ENCODE data around the gene RCAN3.
"Not testable (repeated sequence)": the region's sequence is repeated elsewhere in the genome, so short reads cannot be mapped to it uniquely, and the experiment has no call there.

The RCAN3 gene

DNA sequence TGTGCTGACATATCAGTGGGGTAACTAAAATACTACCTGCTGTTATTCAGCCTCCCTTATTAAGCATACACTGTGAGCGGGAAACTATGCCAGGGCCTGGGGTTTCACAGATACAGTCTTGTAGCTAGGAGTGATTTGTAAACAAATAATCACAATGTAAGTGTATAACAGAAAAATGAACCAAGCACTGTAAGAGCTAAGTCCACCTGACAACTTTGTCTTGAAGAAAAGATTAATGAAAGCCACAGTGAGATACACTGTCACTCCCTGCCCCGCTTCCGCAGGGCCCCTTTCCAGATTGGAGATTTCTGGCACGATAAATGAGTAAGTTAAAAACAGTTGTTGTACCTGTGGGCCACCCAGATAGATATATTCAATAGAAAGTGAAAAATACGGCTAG, 4.8 kb downstream of the RCAN3 start:
- no peak overlapping the region for H2AFZ ChIP-seq (ENCODE audit: low read depth)
- H3K79me2 ChIP-seq (ENCODE audit: insufficient read depth, low read depth): no peaks in the 10 kb centered on the region
- H3K4me2 ChIP-seq: no peak overlapping the region
- H3K4me3 ChIP-seq (IDR thresholded peaks at IDR 0.05; ENCODE audit: insufficient read depth, low read depth, low read length): no peak overlapping the region
- H3K36me3 ChIP-seq (ENCODE audit: insufficient read depth): no peaks in the 10 kb centered on the region
- H3K4me1 ChIP-seq (ENCODE audit: low read depth, poor library complexity, severe bottlenecking): peaks cover 9% of the 10 kb centered on the region
- no peaks in the 10 kb centered on the region for H3K27me3 ChIP-seq (ENCODE audit: insufficient read depth, low read depth)
- no peak overlapping the region for H3K9ac ChIP-seq
- no peaks in the 10 kb centered on the region for H4K20me1 ChIP-seq (ENCODE audit: insufficient read depth)
- TF ChIP-seq, protein P1, sequence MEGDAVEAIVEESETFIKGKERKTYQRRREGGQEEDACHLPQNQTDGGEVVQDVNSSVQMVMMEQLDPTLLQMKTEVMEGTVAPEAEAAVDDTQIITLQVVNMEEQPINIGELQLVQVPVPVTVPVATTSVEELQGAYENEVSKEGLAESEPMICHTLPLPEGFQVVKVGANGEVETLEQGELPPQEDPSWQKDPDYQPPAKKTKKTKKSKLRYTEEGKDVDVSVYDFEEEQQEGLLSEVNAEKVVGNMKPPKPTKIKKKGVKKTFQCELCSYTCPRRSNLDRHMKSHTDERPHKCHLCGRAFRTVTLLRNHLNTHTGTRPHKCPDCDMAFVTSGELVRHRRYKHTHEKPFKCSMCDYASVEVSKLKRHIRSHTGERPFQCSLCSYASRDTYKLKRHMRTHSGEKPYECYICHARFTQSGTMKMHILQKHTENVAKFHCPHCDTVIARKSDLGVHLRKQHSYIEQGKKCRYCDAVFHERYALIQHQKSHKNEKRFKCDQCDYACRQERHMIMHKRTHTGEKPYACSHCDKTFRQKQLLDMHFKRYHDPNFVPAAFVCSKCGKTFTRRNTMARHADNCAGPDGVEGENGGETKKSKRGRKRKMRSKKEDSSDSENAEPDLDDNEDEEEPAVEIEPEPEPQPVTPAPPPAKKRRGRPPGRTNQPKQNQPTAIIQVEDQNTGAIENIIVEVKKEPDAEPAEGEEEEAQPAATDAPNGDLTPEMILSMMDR (conservative IDR thresholded peaks at IDR 0.05; ENCODE audit: low read depth, low read length): no peak
- no peak overlapping the region for H3K27ac ChIP-seq

DNA sequence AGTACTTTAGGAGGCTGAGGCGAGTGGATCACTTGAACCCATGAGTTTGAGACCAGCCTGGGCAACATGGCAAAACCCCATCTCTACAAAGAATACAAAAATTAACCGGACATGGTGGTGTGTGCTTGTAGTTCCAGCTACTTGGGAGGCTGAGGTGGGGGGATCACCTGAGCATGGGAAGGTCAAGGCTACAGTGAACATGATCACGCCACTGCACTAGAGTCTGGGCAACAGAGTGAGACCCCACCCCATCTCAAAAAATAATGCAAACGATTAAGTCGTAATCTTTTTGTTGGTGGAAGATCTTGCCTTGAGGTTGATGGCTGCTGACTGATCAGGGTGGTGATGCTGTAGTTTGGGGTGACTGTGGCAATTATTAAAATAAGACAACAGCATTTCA, 6.3 kb downstream of the RCAN3 start:
- Histone ChIP-seq H3K4me2 (no peak overlapping the region), H3K79me2 (ENCODE audit: insufficient read depth, low read depth) (no peaks in the 10 kb centered on the region), H3K9ac (no peak overlapping the region), H3K27ac (no peak overlapping the region), H3K4me1 (ENCODE audit: low read depth, poor library complexity, severe bottlenecking) (peaks cover 2% of the 10 kb centered on the region), H2AFZ (ENCODE audit: low read depth) (no peak overlapping the region), H3K4me3 (IDR thresholded peaks at IDR 0.05; ENCODE audit: insufficient read depth, low read depth, low read length) (no peak overlapping the region), H3K27me3 (ENCODE audit: insufficient read depth, low read depth) (no peaks in the 10 kb centered on the region), H4K20me1 (ENCODE audit: insufficient read depth) (no peaks in the 10 kb centered on the region), H3K36me3 (ENCODE audit: insufficient read depth) (no peaks in the 10 kb centered on the region)
- TF ChIP-seq, protein P1 (conservative IDR thresholded peaks at IDR 0.05; ENCODE audit: low read depth, low read length): no peak

DNA sequence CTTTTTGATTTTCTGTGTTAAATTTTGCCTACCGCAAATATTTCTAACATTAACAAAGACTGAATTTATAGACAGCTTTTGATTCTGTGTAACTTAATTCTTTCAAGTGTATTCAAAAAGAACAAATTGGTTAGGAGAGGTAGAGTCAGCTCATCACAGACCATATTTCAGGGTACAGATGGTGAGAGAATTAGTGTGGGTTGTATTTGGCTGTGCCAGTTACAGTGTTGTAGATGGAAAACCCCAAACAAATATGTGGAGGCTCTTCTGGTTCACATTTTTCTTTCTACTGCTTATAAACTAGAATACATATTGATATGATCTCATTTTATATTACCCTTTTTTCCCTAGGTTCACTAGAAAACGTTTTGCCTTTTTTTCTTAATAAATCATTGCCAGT, 11.1 kb downstream of the RCAN3 start:
- H3K27me3 ChIP-seq (ENCODE audit: insufficient read depth, low read depth): no peaks in the 10 kb centered on the region

DNA sequence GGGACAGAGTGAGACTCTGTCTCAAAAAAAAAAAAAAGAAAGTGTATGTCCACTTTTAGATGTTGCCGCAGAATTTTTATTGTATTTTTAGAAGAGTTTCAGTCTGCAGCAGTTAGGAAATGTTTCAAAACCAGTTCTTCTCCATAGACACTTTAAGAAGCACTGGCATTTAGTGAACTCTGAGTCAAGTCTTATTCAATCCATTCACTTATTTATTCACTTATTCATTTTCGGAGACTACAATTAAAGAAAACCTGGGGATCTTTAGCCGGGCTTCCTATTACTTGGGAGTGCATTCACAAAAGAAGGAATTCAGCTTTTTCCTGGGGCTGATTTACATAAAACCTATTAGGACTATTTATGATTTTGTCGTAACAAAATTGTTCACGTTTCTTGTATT, 12.3 kb downstream of the RCAN3 start:
- Histone ChIP-seq H3K4me2 (no peak overlapping the region), H3K27ac (no peak overlapping the region), H3K4me1 (ENCODE audit: low read depth, poor library complexity, severe bottlenecking) (no peaks in the 10 kb centered on the region), H2AFZ (ENCODE audit: low read depth) (no peak overlapping the region), H3K36me3 (ENCODE audit: insufficient read depth) (no peaks in the 10 kb centered on the region), H3K79me2 (ENCODE audit: insufficient read depth, low read depth) (no peaks in the 10 kb centered on the region), H3K9ac (no peak overlapping the region), H4K20me1 (ENCODE audit: insufficient read depth) (no peaks in the 10 kb centered on the region), H3K27me3 (ENCODE audit: insufficient read depth, low read depth) (no peaks in the 10 kb centered on the region), H3K4me3 (IDR thresholded peaks at IDR 0.05; ENCODE audit: insufficient read depth, low read depth, low read length) (no peak overlapping the region)
- TF ChIP-seq, protein P1 (conservative IDR thresholded peaks at IDR 0.05; ENCODE audit: low read depth, low read length): no peak

More for the DNA sequence above, 11.1 kb downstream of the RCAN3 start:
- Histone ChIP-seq H3K4me1 (ENCODE audit: low read depth, poor library complexity, severe bottlenecking) (no peaks in the 10 kb centered on the region), H3K4me3 (IDR thresholded peaks at IDR 0.05; ENCODE audit: insufficient read depth, low read depth, low read length) (no peak overlapping the region), H4K20me1 (ENCODE audit: insufficient read depth) (no peaks in the 10 kb centered on the region), H3K79me2 (ENCODE audit: insufficient read depth, low read depth) (no peaks in the 10 kb centered on the region), H3K27ac (no peak overlapping the region), H3K36me3 (ENCODE audit: insufficient read depth) (no peaks in the 10 kb centered on the region), H3K9ac (no peak overlapping the region), H2AFZ (ENCODE audit: low read depth) (no peak overlapping the region), H3K4me2 (no peak overlapping the region)
- TF ChIP-seq, protein P1 (conservative IDR thresholded peaks at IDR 0.05; ENCODE audit: low read depth, low read length): no peak

DNA sequence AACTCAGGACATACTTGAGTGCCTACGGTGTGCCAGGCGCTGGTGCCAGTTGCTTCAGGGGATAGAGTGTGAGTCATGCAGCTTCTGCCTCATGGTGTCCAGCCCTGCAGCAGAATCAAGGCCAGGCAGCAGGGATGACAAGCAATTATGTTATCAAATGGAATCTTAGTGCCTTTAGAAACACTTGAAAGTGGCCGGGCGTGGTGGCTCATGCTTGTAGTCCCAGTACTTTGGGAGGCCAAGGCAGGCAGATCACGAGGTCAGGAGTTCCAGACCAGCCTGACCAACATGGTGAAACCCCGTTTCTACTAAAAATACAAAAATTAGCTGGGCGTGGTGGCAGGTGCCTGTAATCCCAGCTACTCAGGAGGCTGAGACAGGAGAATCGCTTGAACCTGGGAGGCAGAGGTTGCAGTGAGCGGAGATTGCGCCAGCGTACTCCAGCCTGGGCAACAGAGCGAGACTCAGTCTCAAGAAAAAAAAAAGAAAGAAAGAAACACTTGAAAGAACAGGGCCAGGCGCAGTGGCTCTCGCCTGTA, 13.1 kb downstream of the RCAN3 start:
- H3K9ac ChIP-seq; H3K4me1 ChIP-seq (ENCODE audit: low read depth, poor library complexity, severe bottlenecking); H3K4me2 ChIP-seq; H2AFZ ChIP-seq (ENCODE audit: low read depth); H3K79me2 ChIP-seq (ENCODE audit: insufficient read depth, low read depth); H4K20me1 ChIP-seq (ENCODE audit: insufficient read depth); H3K4me3 ChIP-seq (IDR thresholded peaks at IDR 0.05; ENCODE audit: insufficient read depth, low read depth, low read length); H3K27me3 ChIP-seq (ENCODE audit: insufficient read depth, low read depth); H3K27ac ChIP-seq; H3K36me3 ChIP-seq (ENCODE audit: insufficient read depth): not testable (repeated sequence)

Measured in KMS-11 (cell line).